ENCODE results near the gene VPS36. TPM values are rescaled to one million over a fixed set of nuclear protein-coding genes. Genes with fewer than 3 reads are reported as not detected.

VPS36 gene
- total RNA-seq (2021; fragmentation: NEBNext Ultra II Directional; extraction: Animal tissue kit (Norgen Biotek cat#: 25700)) = 19.8 and 22.5 TPM in 2 replicates
- polyA plus RNA-seq (2011; rRNA removed) = 8.8 and 14.1 TPM in 2 replicates
- 10.8 TPM for polyA plus RNA-seq (2011; cell fraction: cytosol; rRNA removed)
- polyA plus RNA-seq (2011; cell fraction: nucleus; rRNA removed) = 12.4 TPM
- 6.9 to 12.1 TPM (median 8.6 TPM) in 4 replicates for polyA plus RNA-seq (2012, experiment 1 of 2)
- polyA plus RNA-seq (2012, experiment 2 of 2) = 0.75 TPM
- polyA plus RNA-seq (2013, experiment 1 of 2) = 12.1 TPM
- polyA plus RNA-seq (2013, experiment 2 of 2) = 11.0 TPM
- 7.8 and 10.2 TPM in 2 replicates for polyA minus RNA-seq (2011; rRNA and poly(A)+ RNA removed)
- polyA minus RNA-seq (2011; cell fraction: cytosol; rRNA and poly(A)+ RNA removed) = 8.2 TPM
- polyA minus RNA-seq (2011; cell fraction: nucleus; rRNA and poly(A)+ RNA removed) = 13.7 TPM
- long read RNA-seq, experiment 1, partial matches to known transcripts = 7 of 13 reads
- long read RNA-seq, experiment 1, other reads (novel, unspliced or antisense) = 6 of 13 reads
- long read RNA-seq, experiment 2, full-length matches to known transcripts = 12 of 15 reads
- long read RNA-seq, experiment 2, partial matches to known transcripts = 0 of 15 reads
- long read RNA-seq, experiment 2, other reads (novel, unspliced or antisense) = 3 of 15 reads

- no peak within 1 kb of the TSS for H2AK5ac ChIP-seq (ENCODE audit: low read depth, low read length)
- H4K8ac ChIP-seq (ENCODE audit: extremely low read depth, insufficient read depth, low read length) = peak within 1 kb of the TSS; percentile 96
- no peak within 1 kb of the TSS for H2BK20ac ChIP-seq (ENCODE audit: low read length)
- 1% methylated on average over 98 of the region's 105 CpGs; no CpG with 5 or more reads in 1 of the 2 experiments for WGBS, 2 experiments (ENCODE audit: extremely low coverage in 1 of 2, insufficient coverage in 1 of 2, insufficient read length in 1 of 2, insufficient replicate concordance in 2 of 2, low coverage in 1 of 2, low lambda C conversion rate in 2 of 2, missing lambda C conversion rate in 1 of 2)
- DNase-seq (ENCODE audit: low read depth in 1 of 2, low spot score in 2 of 2) (peak; percentile 78 to 98), FAIRE-seq (no peak)
- peak within 1 kb of the TSS; percentile 62 to 92 (median 90) for H3K4me3 ChIP-seq (ENCODE audit: extremely low read depth in 1 of 4, insufficient read depth in 2 of 4, low read depth in 3 of 4, low read length in 4 of 4)
- CTCF ChIA-PET (ENCODE audit: partially characterized antibody) = interaction anchor here (0.6 to 3.3 kb wide), 33 partner anchors 9 to 557 kb away, joined by 3 to 18 read pairs (median 4); partner anchors contain the start of gene NEK3
- peak within 1 kb of the TSS; percentile 71 to 78 for H3K4me2 ChIP-seq (ENCODE audit: insufficient read depth in 1 of 2, low read depth in 2 of 2, low read length in 2 of 2)
- POLR2A ChIA-PET (ENCODE audit: partially characterized antibody) = interaction anchor here (0.6 to 2.0 kb wide), 6 partner anchors 11 to 256 kb away, joined by 3 to 11 read pairs (median 4); partner anchors contain the start of gene SUGT1
- H4K20me1 ChIP-seq (replicated peaks in 1 of 2; ENCODE audit: control insufficient read depth in 1 of 2, insufficient read depth in 2 of 2, low read length in 2 of 2) = peaks cover 0 to 6% of the 10 kb centered on the region in 2 experiments
- peak within 1 kb of the TSS; percentile 69 for H3K56ac ChIP-seq (replicated peaks; ENCODE audit: insufficient read length, low read depth, low read length)
- peak within 1 kb of the TSS; percentile 60; the same call in 1 of the 2 replicates for H2BK5ac ChIP-seq (ENCODE audit: low read depth, low read length)
- H3K14ac ChIP-seq (ENCODE audit: insufficient read length) = peak within 1 kb of the TSS; percentile 81
- H3K27me3 ChIP-seq (replicated peaks in 1 of 4; ENCODE audit: control insufficient read depth in 3 of 4, extremely low read depth in 1 of 4, insufficient read depth in 3 of 4, low read length in 3 of 4) = no peaks in the 10 kb centered on the region
- H2BK15ac ChIP-seq (ENCODE audit: low read length) = peak within 1 kb of the TSS; percentile 88; the same call in 1 of the 2 replicates
- no peaks in the 10 kb centered on the region for H3K9me3 ChIP-seq (ENCODE audit: insufficient read depth in 2 of 2, low read depth in 1 of 2, low read length in 1 of 2)
- peaks cover 7% of the 10 kb centered on the region for H3K79me1 ChIP-seq (ENCODE audit: low read depth, low read length)
- H3K23me2 ChIP-seq (ENCODE audit: low read depth, low read length) = peaks cover 9% of the 10 kb centered on the region
- peak within 1 kb of the TSS; percentile 71 for H3K18ac ChIP-seq (ENCODE audit: extremely low read depth, low read length)
- H2BK12ac ChIP-seq (ENCODE audit: low read depth, low read length) = no peak within 1 kb of the TSS
- peak within 1 kb of the TSS; percentile 65 for H4K91ac ChIP-seq (replicated peaks; ENCODE audit: insufficient read length, low read length)
- H2AFZ ChIP-seq (ENCODE audit: low read length) = peak within 1 kb of the TSS; percentile 92; the same call in 1 of the 2 replicates
- peak within 1 kb of the TSS; percentile 85 to 90 (median 89) for H3K9ac ChIP-seq (replicated peaks in 1 of 4; ENCODE audit: extremely low read depth in 1 of 4, low read depth in 3 of 4, low read length in 3 of 4)
- peak within 1 kb of the TSS; percentile 72 for H2BK120ac ChIP-seq (replicated peaks; ENCODE audit: low read depth, low read length)
- H3K4ac ChIP-seq (replicated peaks; ENCODE audit: insufficient read length, low read depth, low read length) = peak within 1 kb of the TSS; percentile 78
- H3K79me2 ChIP-seq (ENCODE audit: control insufficient read depth in 1 of 2, insufficient read depth in 2 of 2, low read length in 2 of 2) = peaks cover 0 to 28% of the 10 kb centered on the region in 2 experiments; a peak in 2 of 4 replicates
- H3K23ac ChIP-seq (ENCODE audit: insufficient read length) = no peak within 1 kb of the TSS
- no peaks in the 10 kb centered on the region for H3K36me3 ChIP-seq (ENCODE audit: control insufficient read depth in 2 of 4, insufficient read depth in 4 of 4, low read length in 3 of 4)
- peaks cover 2 to 6% (median 3%) of the 10 kb centered on the region in 4 experiments; a peak in 3 of 7 replicates for H3K4me1 ChIP-seq (replicated peaks in 1 of 4; ENCODE audit: control insufficient read depth in 3 of 4, insufficient read depth in 4 of 4, low read length in 3 of 4)
- H4K5ac ChIP-seq (ENCODE audit: insufficient read length, low read depth, low read length) = peak within 1 kb of the TSS; percentile 89
- H3K27ac ChIP-seq (ENCODE audit: low read depth, low read length) = peak within 1 kb of the TSS; percentile 60
- TF ChIP-seq MAFK (IDR thresholded peaks at IDR 0.05; ENCODE audit: low read depth, low read length) = no peak
- TF ChIP-seq TCF12 (IDR thresholded peaks at IDR 0.05; ENCODE audit: low read depth, low read length) = 0 out of 2 replicates have a peak, but pooled peaks have one; percentile 27
- TF ChIP-seq POU5F1 (IDR thresholded peaks at IDR 0.05; ENCODE audit: low read depth, low read length) = no peak
- TF ChIP-seq, protein P1, sequence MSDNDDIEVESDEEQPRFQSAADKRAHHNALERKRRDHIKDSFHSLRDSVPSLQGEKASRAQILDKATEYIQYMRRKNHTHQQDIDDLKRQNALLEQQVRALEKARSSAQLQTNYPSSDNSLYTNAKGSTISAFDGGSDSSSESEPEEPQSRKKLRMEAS (IDR thresholded peaks at IDR 0.05) = peak; percentile 68; the same call in 1 of the 2 replicates
- TF ChIP-seq, protein P2, sequence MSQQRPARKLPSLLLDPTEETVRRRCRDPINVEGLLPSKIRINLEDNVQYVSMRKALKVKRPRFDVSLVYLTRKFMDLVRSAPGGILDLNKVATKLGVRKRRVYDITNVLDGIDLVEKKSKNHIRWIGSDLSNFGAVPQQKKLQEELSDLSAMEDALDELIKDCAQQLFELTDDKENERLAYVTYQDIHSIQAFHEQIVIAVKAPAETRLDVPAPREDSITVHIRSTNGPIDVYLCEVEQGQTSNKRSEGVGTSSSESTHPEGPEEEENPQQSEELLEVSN (IDR thresholded peaks at IDR 0.05) = peak; percentile 29
- TF ChIP-seq KDM1A (IDR thresholded peaks at IDR 0.05; ENCODE audit: borderline replicate concordance, low read length) = 0 out of 2 replicates have a peak, but pooled peaks have one; percentile 13
Measured at GRCh38 chr13:52450012-52450792, at the start of gene VPS36. Gene VPS36 (minus strand): TSS chr13:52450634. CDS start chr13:52450594, 40 bp downstream.

All from H1 (cell line).